Panc1 (cell line): ENCODE data around the gene ABHD4. TPM values are rescaled to one million over a fixed set of nuclear protein-coding genes. Genes with fewer than 3 reads are reported as not detected.

Source experiments
- ATAC-seq: fragments of 200-7000 bp; cut with Tn5 transposase; 2 replicates; pipeline ENCODE4 v1.9.1; 2020; ENCODE audit warnings: mild to moderate bottlenecking, moderate library complexity
- BruUV-seq: library from RNA; stranded (reverse); fragments of 400-500 nt; replicated peaks from 2 replicates; lab custom pipeline; 2021; lab: Mats Ljungman, UMichigan
- CTCF ChIA-PET: fragments of 300-600 bp; sonication (Branson Sonifier 250); formaldehyde crosslinking; loops from one replicate; lab custom pipeline; 2022; ENCODE audit warnings: antibody characterized with exemption; lab: Charles Lee
- POLR2A ChIA-PET: fragments of 300-600 bp; sonication (Branson Sonifier 250); formaldehyde crosslinking; loops from one replicate; lab custom pipeline; 2022; ENCODE audit warnings: antibody characterized with exemption; lab: Charles Lee
- DNase-seq: peaks from one replicate; pipeline ENCODE4 v3.0.0-alpha.2; 2010; ENCODE audit warnings: low read depth, low spot score
- H3K27ac ChIP-seq: 2 replicates; pipeline ENCODE4 v1.5.1; 2011; ENCODE audit warnings: mild to moderate bottlenecking, low read length, inconsistent platforms
- H3K27me3 ChIP-seq: fragments of 200-500 bp; sonication (Bioruptor generic); 2 replicates; pipeline ENCODE4 v1.6.0; 2014; ENCODE audit warnings: low read length, inconsistent platforms; ENCODE audit not compliant: control insufficient read depth, insufficient read depth
- H3K36me3 ChIP-seq: fragments of 200-500 bp; sonication (Bioruptor generic); 2 replicates; pipeline ENCODE4 v1.5.1; 2014; ENCODE audit warnings: inconsistent platforms, mild to moderate bottlenecking, low read length, moderate library complexity; ENCODE audit not compliant: control insufficient read depth, insufficient read depth
- H3K4me1 ChIP-seq: 2 replicates; pipeline ENCODE4 v1.5.1; 2011; ENCODE audit warnings: inconsistent platforms, mild to moderate bottlenecking, low read length, moderate library complexity; ENCODE audit not compliant: control insufficient read depth, insufficient read depth
- H3K4me3 ChIP-seq, 2 experiments: 2 replicates each; pipeline ENCODE4 v1.5.1; 2011 to 2012; ENCODE audit warnings: low read depth in 2 of 2, low read length in 2 of 2, mild to moderate bottlenecking in 2 of 2, inconsistent platforms in 1 of 2, moderate library complexity in 1 of 2
- H3K9me3 ChIP-seq: fragments of 200-500 bp; sonication (Bioruptor generic); 2 replicates; pipeline ENCODE4 v1.5.1; 2014; ENCODE audit warnings: low read depth, mild to moderate bottlenecking, inconsistent platforms, low read length, moderate library complexity; ENCODE audit not compliant: control insufficient read depth, insufficient read depth
- POLR2AphosphoS5 ChIP-seq: IDR thresholded peaks from 2 replicates; pipeline ENCODE4 v1.6.1; 2012; ENCODE audit warnings: mild to moderate bottlenecking, low read depth, low read length, moderate library complexity
- SIN3A ChIP-seq: IDR thresholded peaks from 2 replicates; pipeline ENCODE4 v1.6.1; 2012; ENCODE audit warnings: low read depth, mild to moderate bottlenecking, low read length, moderate library complexity, borderline replicate concordance; ENCODE audit not compliant: insufficient read depth
- TCF7L2 ChIP-seq: IDR thresholded peaks from 2 replicates; pipeline ENCODE4 v1.6.1; 2011; ENCODE audit warnings: mild to moderate bottlenecking, low read depth, low read length, inconsistent platforms
- in situ Hi-C: cut with HindIII; loops from 2 replicates; pipeline ENCODE4 v1.10.0; 2016; ENCODE audit warnings: low sequenced_read_pairs, low pct_unique_long_range_greater_than_20kb
- intact Hi-C: fragments of 100-400 bp; cut with micrococcal nuclease; formaldehyde crosslinking; loops from one replicate; pipeline ENCODE4 v1.10.0; 2022; ENCODE audit not compliant: unreplicated experiment
- total RNA-seq: library from RNA; stranded (reverse); gene quantifications from one replicate; pipeline ENCODE4 v1.2.1, GENCODE V29; 2021; ENCODE audit not compliant: unreplicated experiment
- TF ChIP-seq, protein P1 (sequence below), 2 experiments: IDR thresholded peaks; 2 replicates each; pipeline ENCODE4 v1.6.1; 2011 to 2012; ENCODE audit warnings: low read depth in 2 of 2, control low read depth in 1 of 2, low read length in 1 of 2, mild to moderate bottlenecking in 1 of 2, moderate library complexity in 1 of 2; ENCODE audit not compliant: insufficient read depth in 1 of 2
- TF ChIP-seq, protein P2 (sequence below): fragments of 450-650 bp; IDR thresholded peaks from 2 replicates; pipeline ENCODE4 v1.5.1; 2017; ENCODE audit warnings: mild to moderate bottlenecking

The ABHD4 gene
- total RNA-seq, 1 experiment from 2014 or later = 5.1 TPM

DNA sequence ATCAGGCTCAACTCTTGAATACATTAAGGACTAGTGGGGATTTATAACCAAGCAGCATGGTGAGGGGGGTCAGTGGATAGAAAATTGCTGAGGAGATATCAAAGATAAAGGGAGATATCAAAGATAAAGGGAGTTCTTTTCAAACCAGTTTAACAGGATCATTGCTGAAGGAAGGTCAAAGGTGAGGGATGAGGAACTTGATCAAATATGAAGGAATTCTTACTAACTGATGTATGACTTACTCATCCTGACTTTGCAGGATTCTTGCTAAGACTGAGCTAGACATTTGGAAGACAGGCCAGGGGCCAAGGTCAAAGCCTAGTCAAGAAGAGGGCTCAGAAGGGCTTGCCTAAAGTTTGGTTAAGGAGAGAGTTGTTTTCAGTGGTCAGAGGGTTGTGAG, 4.8 kb downstream of the ABHD4 start:
- TF ChIP-seq, protein P1, sequence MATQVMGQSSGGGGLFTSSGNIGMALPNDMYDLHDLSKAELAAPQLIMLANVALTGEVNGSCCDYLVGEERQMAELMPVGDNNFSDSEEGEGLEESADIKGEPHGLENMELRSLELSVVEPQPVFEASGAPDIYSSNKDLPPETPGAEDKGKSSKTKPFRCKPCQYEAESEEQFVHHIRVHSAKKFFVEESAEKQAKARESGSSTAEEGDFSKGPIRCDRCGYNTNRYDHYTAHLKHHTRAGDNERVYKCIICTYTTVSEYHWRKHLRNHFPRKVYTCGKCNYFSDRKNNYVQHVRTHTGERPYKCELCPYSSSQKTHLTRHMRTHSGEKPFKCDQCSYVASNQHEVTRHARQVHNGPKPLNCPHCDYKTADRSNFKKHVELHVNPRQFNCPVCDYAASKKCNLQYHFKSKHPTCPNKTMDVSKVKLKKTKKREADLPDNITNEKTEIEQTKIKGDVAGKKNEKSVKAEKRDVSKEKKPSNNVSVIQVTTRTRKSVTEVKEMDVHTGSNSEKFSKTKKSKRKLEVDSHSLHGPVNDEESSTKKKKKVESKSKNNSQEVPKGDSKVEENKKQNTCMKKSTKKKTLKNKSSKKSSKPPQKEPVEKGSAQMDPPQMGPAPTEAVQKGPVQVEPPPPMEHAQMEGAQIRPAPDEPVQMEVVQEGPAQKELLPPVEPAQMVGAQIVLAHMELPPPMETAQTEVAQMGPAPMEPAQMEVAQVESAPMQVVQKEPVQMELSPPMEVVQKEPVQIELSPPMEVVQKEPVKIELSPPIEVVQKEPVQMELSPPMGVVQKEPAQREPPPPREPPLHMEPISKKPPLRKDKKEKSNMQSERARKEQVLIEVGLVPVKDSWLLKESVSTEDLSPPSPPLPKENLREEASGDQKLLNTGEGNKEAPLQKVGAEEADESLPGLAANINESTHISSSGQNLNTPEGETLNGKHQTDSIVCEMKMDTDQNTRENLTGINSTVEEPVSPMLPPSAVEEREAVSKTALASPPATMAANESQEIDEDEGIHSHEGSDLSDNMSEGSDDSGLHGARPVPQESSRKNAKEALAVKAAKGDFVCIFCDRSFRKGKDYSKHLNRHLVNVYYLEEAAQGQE (IDR thresholded peaks at IDR 0.05; ENCODE audit: insufficient read depth in 1 of 2, low read depth in 2 of 2, low read length in 1 of 2) = no peak
- TF ChIP-seq TCF7L2 = no peak
- TF ChIP-seq POLR2AphosphoS5 = no peak
- no peak for TF ChIP-seq SIN3A
- TF ChIP-seq, protein P2, sequence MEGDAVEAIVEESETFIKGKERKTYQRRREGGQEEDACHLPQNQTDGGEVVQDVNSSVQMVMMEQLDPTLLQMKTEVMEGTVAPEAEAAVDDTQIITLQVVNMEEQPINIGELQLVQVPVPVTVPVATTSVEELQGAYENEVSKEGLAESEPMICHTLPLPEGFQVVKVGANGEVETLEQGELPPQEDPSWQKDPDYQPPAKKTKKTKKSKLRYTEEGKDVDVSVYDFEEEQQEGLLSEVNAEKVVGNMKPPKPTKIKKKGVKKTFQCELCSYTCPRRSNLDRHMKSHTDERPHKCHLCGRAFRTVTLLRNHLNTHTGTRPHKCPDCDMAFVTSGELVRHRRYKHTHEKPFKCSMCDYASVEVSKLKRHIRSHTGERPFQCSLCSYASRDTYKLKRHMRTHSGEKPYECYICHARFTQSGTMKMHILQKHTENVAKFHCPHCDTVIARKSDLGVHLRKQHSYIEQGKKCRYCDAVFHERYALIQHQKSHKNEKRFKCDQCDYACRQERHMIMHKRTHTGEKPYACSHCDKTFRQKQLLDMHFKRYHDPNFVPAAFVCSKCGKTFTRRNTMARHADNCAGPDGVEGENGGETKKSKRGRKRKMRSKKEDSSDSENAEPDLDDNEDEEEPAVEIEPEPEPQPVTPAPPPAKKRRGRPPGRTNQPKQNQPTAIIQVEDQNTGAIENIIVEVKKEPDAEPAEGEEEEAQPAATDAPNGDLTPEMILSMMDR = no peak
- no peaks in the 10 kb centered on the region for H3K9me3 ChIP-seq
- intact Hi-C loops (no loop called here), in situ Hi-C loops (no loop called here)
- H3K4me3 ChIP-seq = no peak overlapping the region
- POLR2A ChIA-PET = interaction anchor here (1.3 kb wide), 1 partner anchor 13 kb away, joined by 4 read pairs; no protein-coding TSS in a partner anchor
- no peak for DNase-seq
- BruUV-seq = no TSS peak
- H3K4me1 ChIP-seq = peaks cover 6% of the 10 kb centered on the region; the same call in 1 of the 2 replicates
- no peaks in the 10 kb centered on the region for H3K27me3 ChIP-seq
- CTCF ChIA-PET = no interaction called here
- no peak for ATAC-seq
- no peaks in the 10 kb centered on the region; the same call in 1 of the 2 replicates for H3K36me3 ChIP-seq
- no peak overlapping the region for H3K27ac ChIP-seq

DNA sequence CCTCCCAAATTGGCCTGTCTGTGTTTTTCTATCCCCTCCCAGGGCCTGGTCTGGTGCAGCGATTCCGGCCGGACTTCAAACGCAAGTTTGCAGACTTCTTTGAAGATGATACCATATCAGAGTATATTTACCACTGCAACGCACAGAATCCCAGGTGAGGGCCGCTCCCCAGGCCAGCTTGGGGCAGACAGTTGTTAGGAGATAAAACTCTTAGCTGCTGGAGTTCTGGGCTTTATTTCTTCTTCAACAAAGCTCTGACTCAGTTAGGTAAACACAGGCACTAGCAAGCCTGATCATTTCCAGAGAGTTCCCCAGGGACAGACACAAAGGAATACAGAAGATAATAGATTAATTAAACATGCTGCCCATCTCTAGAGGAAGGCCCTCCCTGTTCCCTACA, 8.3 kb downstream of the ABHD4 start:
- POLR2A ChIA-PET = no interaction called here
- TF ChIP-seq POLR2AphosphoS5 (no peak), SIN3A (no peak), TCF7L2 (no peak)
- TF ChIP-seq, protein P2 = no peak
- TF ChIP-seq, protein P1 (IDR thresholded peaks at IDR 0.05; ENCODE audit: insufficient read depth in 1 of 2, low read depth in 2 of 2, low read length in 1 of 2) = no peak
- BruUV-seq = no TSS peak
- Histone ChIP-seq H3K4me1 (no peaks in the 10 kb centered on the region), H3K27me3 (no peaks in the 10 kb centered on the region), H3K27ac (no peak overlapping the region), H3K9me3 (no peaks in the 10 kb centered on the region), H3K4me3 (no peak overlapping the region), H3K36me3 (no peaks in the 10 kb centered on the region)
- in situ Hi-C loops = no loop called here
- CTCF ChIA-PET = no interaction called here
- DNase-seq (no peak), ATAC-seq (no peak)
- intact Hi-C loops = no loop called here
